Sigmoid colon (tissue), 7 donors: ENCODE results near the gene BOC. TPM values are rescaled to one million over a fixed set of nuclear protein-coding genes. Genes with fewer than 3 reads are reported as not detected.

Source experiments
- DNase-seq: peaks from one replicate; pipeline ENCODE4 v3.0.0-alpha.2; 2019
- H3K27ac ChIP-seq, 4 donors: fragments of 200-600 bp; sonication (generic); one replicate each; pipeline ENCODE4 v1.5.1; 2016 to 2019; ENCODE audit warnings: mild to moderate bottlenecking in 1 of 4
- H3K27me3 ChIP-seq, 3 donors: fragments of 200-600 bp; sonication (generic); one replicate each; pipeline ENCODE4 v1.5.1; 2019; ENCODE audit warnings: mild to moderate bottlenecking in 1 of 3
- H3K36me3 ChIP-seq, 4 donors: fragments of 200-600 bp; sonication (generic); one replicate each; pipeline ENCODE4 v1.5.1; 2016 to 2019
- H3K4me1 ChIP-seq, 4 donors: fragments of 200-600 bp; sonication (generic); one replicate each; pipeline ENCODE4 v1.5.1; 2017 to 2019
- H3K4me3 ChIP-seq, 4 donors: fragments of 200-600 bp; sonication (generic); one replicate each; pipeline ENCODE4 v1.5.1; 2017 to 2019; ENCODE audit warnings: mild to moderate bottlenecking in 2 of 4, moderate library complexity in 1 of 4
- H3K9me3 ChIP-seq, 4 donors: fragments of 200-600 bp in 3 of 4; sonication (generic) in 3 of 4; one replicate each; pipeline versions ENCODE4 v1.5.1 to v1.6.1; 2013 to 2019
- CTCF ChIP-seq, 4 experiments: fragments of 450-650 bp in 3 of 4; fragments of 200-600 bp in 1 of 4; IDR thresholded peaks; one replicate each; pipeline ENCODE4 v1.5.1; 2016 to 2019; ENCODE audit warnings: antibody characterized with exemption in 4 of 4, mild to moderate bottlenecking in 3 of 4, moderate library complexity in 2 of 4
- EP300 ChIP-seq, 4 donors: sonication (generic); formaldehyde crosslinking; IDR thresholded peaks; one replicate each; pipeline ENCODE4 v1.6.1; 2017; ENCODE audit warnings: antibody characterized with exemption in 4 of 4
- POLR2A ChIP-seq, 2 donors: fragments of 450-650 bp; IDR thresholded peaks; one replicate each; pipeline ENCODE4 v1.6.1; 2016; ENCODE audit warnings: antibody characterized with exemption in 2 of 2, mild to moderate bottlenecking in 2 of 2, moderate library complexity in 2 of 2
- POLR2AphosphoS5 ChIP-seq, 4 donors: sonication (generic); formaldehyde crosslinking; IDR thresholded peaks; one replicate each; pipeline ENCODE4 v1.6.1; 2017; ENCODE audit warnings: antibody characterized with exemption in 4 of 4
- WGBS, 2 donors: extraction: QIAGEN DNeasy Blood & Tissue Kit; methylation state at CpG; one replicate each; pipeline ENCODE4 v1.1.7; 2013; 5-methylcytosine and 5-hydroxymethylcytosine counted together
- intact Hi-C: fragments of 100-400 bp; cut with DNase I; formaldehyde crosslinking; loops from one replicate; pipeline ENCODE4 v1.15.1; 2023
- polyA plus RNA-seq, 3 donors: library from polyadenylated mRNA; stranded (reverse); fragments of 200-250 nt; gene quantifications; one replicate each; pipeline ENCODE4 v1.2.3, GENCODE V29; 2013
- total RNA-seq, 4 donors: library from RNA; depleted of rRNA; stranded (reverse); fragments of >200 nt; gene quantifications; one replicate each; pipeline ENCODE4 v1.1.0, GENCODE V29; 2016
- donor health status: healthy with polysubstance abuse.
- donor health status: Bipolar disorder and iron deficiency.
- donor health status: healthy.

BOC gene
- total and polyA plus RNA-seq, 7 donors: 1.6 to 122 (median 80.3) TPM

- Histone ChIP-seq H3K9me3 (no peaks in the 10 kb centered on the region), H3K27ac (peak overlapping the region in 2 of 4 donors; percentile 33 to 88), H3K4me3 (no peak overlapping the region), H3K36me3 (peaks cover 48 to 74% (median 61%) of the 10 kb centered on the region in 4 donors), H3K4me1 (peaks cover 0 to 37% (median 33%) of the 10 kb centered on the region in 4 donors), H3K27me3 (no peaks in the 10 kb centered on the region)
- TF ChIP-seq CTCF (IDR thresholded peaks at IDR 0.05) (no peak), EP300 (IDR thresholded peaks at IDR 0.05) (no peak), POLR2A (IDR thresholded peaks at IDR 0.05) (no peak), POLR2AphosphoS5 (IDR thresholded peaks at IDR 0.05) (no peak)
- intact Hi-C loops: loop anchor here (5.0 kb wide), 1 partner anchor 131 kb away; no protein-coding TSS in a partner anchor
- DNase-seq: no peak
- WGBS, 2 donors: 91 to 92% methylated on average over 17 of the region's 17 CpGs
Observed at GRCh38 chr3:113277941-113278598, 66.7 kb downstream of the BOC start.

GRCh38 chr3:113278599-113278955 lies 67.2 kb downstream of the BOC start:
- H3K27me3 ChIP-seq: no peaks in the 10 kb centered on the region
- WGBS, 2 donors: 90 to 91% methylated on average over 11 of the region's 11 CpGs
- peaks cover 0 to 37% (median 33%) of the 10 kb centered on the region in 4 donors for H3K4me1 ChIP-seq
- no peak overlapping the region for H3K4me3 ChIP-seq
- no peaks in the 10 kb centered on the region for H3K9me3 ChIP-seq
- peaks cover 49 to 74% (median 63%) of the 10 kb centered on the region in 4 donors for H3K36me3 ChIP-seq
- H3K27ac ChIP-seq: peak overlapping the region in 2 of 4 donors; percentile 27 to 33
- TF ChIP-seq POLR2AphosphoS5 (IDR thresholded peaks at IDR 0.05): no peak
- no peak for TF ChIP-seq POLR2A (IDR thresholded peaks at IDR 0.05)
- TF ChIP-seq CTCF (IDR thresholded peaks at IDR 0.05): no peak
- intact Hi-C loops: loop anchor here (5.0 kb wide), 1 partner anchor 131 kb away; no protein-coding TSS in a partner anchor
- DNase-seq: no peak

- no peak for DNase-seq
- TF ChIP-seq EP300 (IDR thresholded peaks at IDR 0.05) (no peak), POLR2AphosphoS5 (IDR thresholded peaks at IDR 0.05) (no peak), CTCF (IDR thresholded peaks at IDR 0.05) (no peak), POLR2A (IDR thresholded peaks at IDR 0.05) (no peak)
- Histone ChIP-seq H3K27ac (peak overlapping the region in 1 of 4 donors; percentile 17), H3K9me3 (no peaks in the 10 kb centered on the region), H3K4me3 (no peak overlapping the region), H3K27me3 (no peaks in the 10 kb centered on the region), H3K36me3 (peaks cover 49 to 74% (median 61%) of the 10 kb centered on the region in 4 donors), H3K4me1 (peaks cover 0 to 32% (median 29%) of the 10 kb centered on the region in 4 donors)
- intact Hi-C loops: loop anchor here (5.0 to 10.0 kb wide), 2 partner anchors 132 to 645 kb away; no protein-coding TSS in a partner anchor
- WGBS, 2 donors: 96 to 97% methylated on average over 17 of the region's 17 CpGs
Observed at GRCh38 chr3:113279686-113280085, 68.3 kb downstream of the BOC start.

- intact Hi-C loops: loop anchor here (10.0 kb wide), 1 partner anchor 649 kb away; no protein-coding TSS in a partner anchor
- Histone ChIP-seq H3K27ac (no peak overlapping the region), H3K4me1 (peaks cover 0 to 32% (median 26%) of the 10 kb centered on the region in 4 donors), H3K27me3 (no peaks in the 10 kb centered on the region), H3K4me3 (no peak overlapping the region), H3K36me3 (peaks cover 55 to 81% (median 60%) of the 10 kb centered on the region in 4 donors), H3K9me3 (no peaks in the 10 kb centered on the region)
- 94 to 96% methylated on average over 12 of the region's 12 CpGs for WGBS, 2 donors
- DNase-seq: no peak
- TF ChIP-seq CTCF (IDR thresholded peaks at IDR 0.05): no peak
- no peak for TF ChIP-seq POLR2AphosphoS5 (IDR thresholded peaks at IDR 0.05)
- TF ChIP-seq EP300 (IDR thresholded peaks at IDR 0.05): no peak
- TF ChIP-seq POLR2A (IDR thresholded peaks at IDR 0.05): no peak
Observed at GRCh38 chr3:113283306-113283705, 71.9 kb downstream of the BOC start.
